ENCODE results near the gene PGBD5. TPM values are rescaled to one million over a fixed set of nuclear protein-coding genes. Genes with fewer than 3 reads are reported as not detected.

PGBD5 gene
- total RNA-seq, 1 experiment from 2014 or later: 21.6 TPM

DNA sequence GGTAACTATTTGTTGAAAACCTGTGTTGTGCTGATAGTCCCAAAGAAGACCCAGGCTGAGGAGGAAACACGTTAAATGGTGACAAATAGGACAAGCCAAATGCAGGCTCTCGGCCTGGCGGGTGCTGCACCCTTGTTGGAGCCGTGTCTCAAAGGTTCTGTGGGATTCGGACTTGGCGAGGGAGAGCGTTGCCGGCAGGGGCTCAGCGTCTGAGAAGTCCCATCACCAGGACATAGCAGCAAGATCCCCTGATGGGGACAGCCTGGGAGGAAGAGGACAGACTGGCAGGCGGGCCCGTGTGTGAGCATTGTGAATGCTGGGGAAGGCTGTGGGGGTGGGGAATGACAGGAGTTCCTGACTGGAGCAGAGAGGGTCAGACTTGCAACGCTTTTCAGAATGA lies 142.5 kb downstream of the PGBD5 start:
- Histone ChIP-seq H3K36me3 (peaks cover 5% of the 10 kb centered on the region; the same call in 1 of the 2 replicates), H3K27me3 (no peaks in the 10 kb centered on the region), H3K27ac (no peak overlapping the region), H3K4me3 (no peak overlapping the region), H3K4me1 (no peaks in the 10 kb centered on the region), H3K9me3 (replicated peaks) (no peaks in the 10 kb centered on the region)
- no peak for DNase-seq

GRCh38 chr1:230282157-230282556 lies 144.0 kb downstream of the PGBD5 start:
- no peaks in the 10 kb centered on the region for H3K4me1 ChIP-seq
- no peak overlapping the region for H3K4me3 ChIP-seq
- H3K27me3 ChIP-seq: no peaks in the 10 kb centered on the region
- H3K36me3 ChIP-seq: peaks cover 5% of the 10 kb centered on the region; the same call in 1 of the 2 replicates
- H3K9me3 ChIP-seq (replicated peaks): no peaks in the 10 kb centered on the region
- DNase-seq: no peak
- no peak overlapping the region for H3K27ac ChIP-seq

- Histone ChIP-seq H3K4me1 (no peaks in the 10 kb centered on the region), H3K27me3 (no peaks in the 10 kb centered on the region), H3K27ac (no peak overlapping the region), H3K36me3 (peaks cover 5% of the 10 kb centered on the region; the same call in 1 of the 2 replicates), H3K4me3 (no peak overlapping the region), H3K9me3 (replicated peaks) (no peaks in the 10 kb centered on the region)
- DNase-seq: no peak
These were observed 144.6 kb downstream of the PGBD5 start for GRCh38 chr1:230281556-230281955.

DNA sequence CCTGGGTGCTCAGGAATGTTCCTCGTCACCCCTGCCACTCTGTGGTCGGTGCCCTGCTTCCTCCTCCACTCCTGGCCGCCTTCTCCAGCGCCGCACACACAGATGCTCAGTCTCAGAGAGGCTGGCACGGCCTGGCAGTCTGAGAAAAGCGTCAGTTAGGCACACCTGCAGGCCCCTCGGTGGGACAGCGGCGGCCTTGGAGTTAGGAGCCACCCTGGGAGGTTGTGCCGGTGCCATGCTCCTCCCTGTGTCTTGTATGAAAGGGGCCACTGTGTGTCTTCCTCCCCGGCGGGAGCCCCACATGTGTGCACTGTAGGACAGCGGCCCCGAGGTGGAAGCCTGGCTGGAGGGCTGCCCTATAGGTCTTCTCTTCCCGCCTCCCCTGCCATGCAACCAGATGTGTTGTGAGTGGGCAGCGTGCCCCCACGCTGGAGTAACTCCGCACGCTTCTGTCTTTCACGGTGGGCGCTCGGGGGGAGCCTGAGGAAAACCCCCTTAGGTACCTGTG lies 145.2 kb downstream of the PGBD5 start:
- H3K27ac ChIP-seq: no peak overlapping the region
- H3K9me3 ChIP-seq (replicated peaks): no peaks in the 10 kb centered on the region
- H3K4me1 ChIP-seq: no peaks in the 10 kb centered on the region
- DNase-seq: no peak
- no peaks in the 10 kb centered on the region for H3K27me3 ChIP-seq
- no peak overlapping the region for H3K4me3 ChIP-seq
- H3K36me3 ChIP-seq: peaks cover 5% of the 10 kb centered on the region; the same call in 1 of the 2 replicates

- peaks cover 10% of the 10 kb centered on the region for H3K36me3 ChIP-seq
- H3K4me3 ChIP-seq: no peak overlapping the region
- no peaks in the 10 kb centered on the region for H3K4me1 ChIP-seq
- no peaks in the 10 kb centered on the region for H3K9me3 ChIP-seq (replicated peaks)
- DNase-seq: no peak
- H3K27me3 ChIP-seq: no peaks in the 10 kb centered on the region
- H3K27ac ChIP-seq: no peak overlapping the region
These were observed 145.9 kb downstream of the PGBD5 start for GRCh38 chr1:230280054-230280795.

DNA sequence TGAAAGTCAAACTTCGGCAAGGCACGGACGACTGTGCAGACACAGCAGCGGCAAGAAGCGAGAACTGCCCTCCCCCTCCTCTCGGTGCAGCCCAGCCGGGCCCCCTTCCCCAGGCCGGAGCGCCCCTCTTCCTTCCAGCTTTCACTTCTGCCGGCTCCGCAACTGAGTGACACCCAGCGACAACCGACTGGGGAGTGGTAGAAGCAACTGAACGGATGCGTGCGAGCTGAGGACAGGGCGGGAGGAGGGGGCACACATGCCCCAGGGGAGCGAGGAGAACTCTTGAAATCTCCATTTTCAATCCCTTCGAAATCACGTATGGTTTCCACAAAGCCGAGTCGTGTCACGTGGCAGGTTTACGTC lies 146.6 kb downstream of the PGBD5 start:
- Histone ChIP-seq H3K27ac (no peak overlapping the region), H3K36me3 (peaks cover 16% of the 10 kb centered on the region), H3K4me1 (no peaks in the 10 kb centered on the region), H3K9me3 (replicated peaks) (no peaks in the 10 kb centered on the region), H3K27me3 (no peaks in the 10 kb centered on the region), H3K4me3 (no peak overlapping the region)
- no peak for DNase-seq

DNA sequence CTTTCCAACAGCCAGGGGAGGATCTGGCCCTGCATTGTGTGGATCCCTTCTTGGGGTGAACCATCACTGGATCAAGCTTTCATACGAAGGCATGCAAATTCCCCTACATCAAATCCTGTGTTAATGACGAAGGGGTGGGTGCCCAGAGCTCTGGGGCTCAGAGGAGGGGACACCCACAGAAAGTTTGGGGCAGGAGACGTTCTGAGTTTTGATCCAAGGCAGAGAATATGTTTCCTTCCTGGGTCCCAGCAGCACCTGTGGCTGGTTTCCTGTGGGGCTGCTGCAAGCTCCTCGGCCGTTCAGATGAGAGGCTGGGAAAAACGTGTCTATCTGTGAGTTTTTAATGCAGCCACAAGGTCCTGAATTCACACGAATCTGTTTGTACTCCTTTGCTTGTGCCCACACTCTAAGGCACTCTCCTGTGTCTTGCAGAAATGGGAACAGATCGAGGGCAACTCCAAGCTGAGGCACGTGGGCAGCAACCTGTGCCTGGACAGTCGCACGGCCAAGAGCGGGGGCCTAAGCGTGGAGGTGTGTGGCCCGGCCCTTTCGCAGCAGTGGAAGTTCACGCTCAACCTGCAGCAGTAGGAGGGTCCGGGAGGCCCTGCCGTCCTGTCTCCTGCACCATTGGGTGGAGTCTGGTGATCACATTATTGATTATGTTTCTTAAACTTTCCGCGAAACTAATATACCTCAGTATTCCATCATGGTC lies 147.1 kb downstream of the PGBD5 start:
- Histone ChIP-seq H3K9me3 (replicated peaks) (no peaks in the 10 kb centered on the region), H3K4me3 (no peak overlapping the region), H3K27me3 (no peaks in the 10 kb centered on the region), H3K36me3 (peaks cover 22% of the 10 kb centered on the region), H3K4me1 (no peaks in the 10 kb centered on the region), H3K27ac (no peak overlapping the region)
- no peak for DNase-seq

DNA sequence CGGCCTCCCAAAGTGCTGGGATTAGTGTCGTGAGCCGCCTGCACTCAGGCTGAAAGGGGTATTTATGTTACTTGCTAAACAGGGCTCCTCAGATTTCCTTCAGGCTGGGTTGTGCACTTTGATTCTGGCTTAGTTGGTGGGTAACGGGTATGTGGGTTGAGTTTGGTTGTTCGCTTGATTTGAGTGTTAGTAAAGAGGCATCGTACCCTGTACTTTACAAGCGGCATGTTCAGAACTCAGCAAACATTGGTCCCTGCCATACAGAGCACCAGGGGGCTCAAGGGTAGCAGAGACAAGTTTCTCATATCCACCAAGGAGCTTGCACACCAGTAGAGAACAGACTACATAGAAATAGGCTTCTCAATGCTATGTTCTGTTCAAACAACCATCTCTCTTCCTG lies 147.8 kb downstream of the PGBD5 start:
- Histone ChIP-seq H3K4me3 (no peak overlapping the region), H3K27me3 (no peaks in the 10 kb centered on the region), H3K9me3 (replicated peaks) (no peaks in the 10 kb centered on the region), H3K27ac (no peak overlapping the region), H3K4me1 (no peaks in the 10 kb centered on the region), H3K36me3 (peaks cover 22% of the 10 kb centered on the region)
- no peak for DNase-seq

GRCh38 chr1:230277201-230278025 lies 148.7 kb downstream of the PGBD5 start:
- Histone ChIP-seq H3K9me3 (replicated peaks) (no peaks in the 10 kb centered on the region), H3K27me3 (no peaks in the 10 kb centered on the region), H3K27ac (no peak overlapping the region), H3K4me1 (no peaks in the 10 kb centered on the region), H3K36me3 (peaks cover 22% of the 10 kb centered on the region), H3K4me3 (no peak overlapping the region)
- no peak for DNase-seq

DNA sequence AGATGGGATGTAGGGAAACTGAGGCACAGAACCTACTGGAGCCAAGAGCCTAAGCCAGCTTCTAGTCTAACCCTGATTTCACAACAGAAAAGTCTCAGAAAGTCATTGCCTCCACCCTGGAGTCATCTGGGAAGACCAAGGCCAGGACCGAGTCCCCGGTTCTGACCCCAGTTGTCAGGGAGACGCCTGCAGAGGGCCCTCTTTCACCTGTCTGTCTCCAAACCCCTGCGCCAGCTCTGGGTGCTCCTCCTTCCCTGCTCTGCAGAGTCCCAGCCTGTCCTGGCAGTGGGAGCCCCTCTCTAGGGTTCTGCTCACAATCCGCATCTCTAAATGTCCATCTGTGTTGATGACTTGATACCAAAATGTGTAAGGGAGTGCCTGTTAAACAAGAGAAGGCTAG lies 149.7 kb downstream of the PGBD5 start:
- no peak for DNase-seq
- Histone ChIP-seq H3K27me3 (no peaks in the 10 kb centered on the region), H3K4me3 (no peak overlapping the region), H3K27ac (no peak overlapping the region), H3K4me1 (no peaks in the 10 kb centered on the region), H3K9me3 (replicated peaks) (no peaks in the 10 kb centered on the region), H3K36me3 (peaks cover 22% of the 10 kb centered on the region)

GRCh38 chr1:230274254-230274653 lies 151.9 kb downstream of the PGBD5 start:
- Histone ChIP-seq H3K4me1 (no peaks in the 10 kb centered on the region), H3K27ac (no peak overlapping the region), H3K27me3 (no peaks in the 10 kb centered on the region), H3K9me3 (replicated peaks) (no peaks in the 10 kb centered on the region), H3K36me3 (peaks cover 18% of the 10 kb centered on the region), H3K4me3 (no peak overlapping the region)
- DNase-seq: no peak

DNA sequence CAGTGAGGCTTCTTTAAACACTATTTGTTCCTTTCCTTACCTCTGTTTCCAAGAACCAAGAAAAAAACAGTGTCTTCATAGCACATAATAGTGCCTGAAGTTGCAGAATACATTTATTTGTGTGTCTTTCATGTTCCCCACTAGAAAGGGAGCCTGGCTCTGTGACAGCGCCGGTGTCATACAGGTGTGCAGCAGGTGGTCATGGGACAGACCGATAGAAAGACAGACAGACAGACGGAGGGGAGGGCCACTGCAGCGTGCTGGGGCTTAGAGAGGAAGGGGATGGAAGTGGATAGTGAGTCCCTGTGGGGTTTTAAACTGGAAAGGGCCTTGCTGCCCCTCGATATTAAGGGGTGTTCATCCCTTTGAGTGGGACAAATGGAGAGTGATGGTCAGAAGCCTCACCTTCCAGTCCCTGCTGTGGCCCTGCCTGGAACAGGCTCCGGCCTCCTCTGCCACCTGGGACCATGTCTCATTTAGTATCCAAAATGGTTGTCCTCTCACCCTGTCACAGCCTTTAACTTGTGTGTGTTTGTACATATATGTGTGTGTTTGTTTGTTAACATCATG lies 152.9 kb downstream of the PGBD5 start:
- Histone ChIP-seq H3K4me3 (no peak overlapping the region), H3K36me3 (peaks cover 17% of the 10 kb centered on the region), H3K27ac (no peak overlapping the region), H3K4me1 (no peaks in the 10 kb centered on the region), H3K9me3 (replicated peaks) (no peaks in the 10 kb centered on the region), H3K27me3 (no peaks in the 10 kb centered on the region)
- no peak for DNase-seq

DNA sequence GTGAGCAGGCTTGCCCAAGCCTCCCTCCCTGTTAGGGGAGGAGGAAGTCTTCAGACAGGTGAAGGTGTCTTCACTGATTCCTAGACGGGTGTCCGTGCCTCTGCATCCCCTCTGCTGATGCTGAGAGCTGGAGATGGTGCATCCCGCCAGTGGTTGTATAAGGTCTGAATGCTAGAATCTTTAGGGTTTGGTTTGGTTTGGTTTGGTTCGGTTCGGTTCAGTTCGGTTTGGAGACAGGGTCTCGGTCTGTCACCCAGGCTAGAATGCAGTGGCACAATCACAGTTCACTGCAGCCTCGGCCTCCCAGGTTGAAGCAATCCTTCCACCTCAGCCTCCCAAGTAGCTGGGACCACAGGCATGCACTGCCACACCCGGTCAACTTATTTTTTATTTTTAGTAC lies 153.6 kb downstream of the PGBD5 start:
- Histone ChIP-seq H3K4me1 (no peaks in the 10 kb centered on the region), H3K27me3 (no peaks in the 10 kb centered on the region), H3K4me3 (no peak overlapping the region), H3K36me3 (peaks cover 17% of the 10 kb centered on the region), H3K27ac (no peak overlapping the region), H3K9me3 (replicated peaks) (no peaks in the 10 kb centered on the region)
- DNase-seq: no peak

- Histone ChIP-seq H3K4me1 (no peaks in the 10 kb centered on the region), H3K9me3 (replicated peaks) (no peaks in the 10 kb centered on the region), H3K27ac (no peak overlapping the region), H3K4me3 (no peak overlapping the region), H3K36me3 (peaks cover 20% of the 10 kb centered on the region), H3K27me3 (no peaks in the 10 kb centered on the region)
- no peak for DNase-seq
These were observed 154.7 kb downstream of the PGBD5 start for GRCh38 chr1:230271300-230272035.
